T follicular helper cell (primary cell): ENCODE measurements around the gene FAM184A.
"Not testable (repeated sequence)": the region's sequence is repeated elsewhere in the genome, so short reads cannot be mapped to it uniquely, and the experiment has no call there.

Experiments used
- DNase-seq: peaks from one replicate; pipeline ENCODE4 v3.0.0-alpha.2; 2020; ENCODE audit warnings: low read depth
- total RNA-seq, 2 experiments: gene quantifications; one replicate each; lab custom pipeline; 2026; lab: John Stamatoyannopoulos, UW

Gene FAM184A
- 13.0 to 26.0 reads per million in 2 experiments for total RNA-seq

GRCh38 chr6:119078376-119079282 is at the start of gene FAM184A:
Gene FAM184A (minus strand): TSS chr6:119078664. CDS start chr6:119078299, 365 bp downstream.
- peak; percentile 74 for DNase-seq

DNA sequence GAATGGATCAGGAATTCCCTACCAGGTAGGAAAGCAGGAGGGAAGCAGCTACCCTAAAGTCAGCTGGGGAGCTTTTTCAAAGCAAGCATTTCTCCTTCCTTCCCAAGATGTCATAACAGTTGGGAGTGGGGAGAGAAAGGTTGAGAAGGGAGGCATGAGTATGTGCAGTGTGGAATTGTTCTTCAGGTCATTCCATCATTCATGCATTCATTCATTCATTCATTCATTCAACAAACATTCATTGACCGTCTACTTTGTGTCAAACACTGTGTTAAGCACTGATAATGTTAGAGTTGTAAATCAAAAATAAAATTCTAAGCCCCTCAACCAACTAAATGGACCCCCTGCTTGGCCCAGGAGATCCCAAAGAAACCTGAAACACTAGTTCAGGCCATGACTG is 49.2 kb upstream of the FAM184A start:
- no peak for DNase-seq

- DNase-seq, result no peak
These were observed 48.4 kb upstream of the FAM184A start for GRCh38 chr6:119126826-119127225.

GRCh38 chr6:119126140-119126539 is 47.7 kb upstream of the FAM184A start:
- DNase-seq, result no peak

GRCh38 chr6:119125576-119125975 is 47.1 kb upstream of the FAM184A start:
- no peak for DNase-seq

DNA sequence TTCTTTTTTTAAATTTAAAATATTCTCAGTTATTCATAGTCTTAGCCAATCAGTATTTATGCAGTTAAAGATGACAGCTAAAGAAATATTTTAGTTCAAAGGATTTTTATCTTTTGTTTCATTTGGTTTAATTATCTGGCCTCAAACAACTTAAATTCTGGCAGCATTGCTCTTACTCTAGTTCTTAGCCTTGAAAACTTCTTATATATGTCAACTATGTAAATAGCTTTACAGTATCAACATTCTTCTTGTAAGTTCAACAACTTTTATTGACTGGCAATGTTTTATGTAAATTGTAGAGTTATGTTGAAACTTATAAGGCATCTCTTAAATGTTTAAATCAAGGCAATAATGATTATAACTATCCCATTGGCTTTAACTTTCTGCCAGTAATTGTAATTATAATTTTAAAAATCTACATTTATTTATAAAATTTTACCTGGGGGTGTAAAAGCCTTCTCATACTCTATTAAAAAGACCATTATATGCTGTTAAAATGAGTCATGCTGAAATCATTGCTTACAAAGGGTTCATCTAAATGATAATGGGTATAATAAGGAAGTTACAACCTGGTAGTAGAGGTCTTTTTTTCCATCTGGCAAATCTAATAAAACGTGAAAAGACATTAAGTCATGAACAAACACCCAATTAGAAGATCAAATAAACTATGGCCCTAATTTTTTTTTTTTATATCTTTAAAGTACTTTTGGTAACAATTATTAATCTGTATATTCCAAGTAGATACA is 45.8 kb upstream of the FAM184A start:
- DNase-seq, result no peak

GRCh38 chr6:119122336-119122735 is 43.9 kb upstream of the FAM184A start:
- DNase-seq, result no peak

GRCh38 chr6:119121367-119121766 is 42.9 kb upstream of the FAM184A start:
- DNase-seq, result no peak

- no peak for DNase-seq
These were observed 41.5 kb upstream of the FAM184A start for GRCh38 chr6:119119989-119120388.

- not testable (repeated sequence) for DNase-seq
These were observed 40.6 kb upstream of the FAM184A start for GRCh38 chr6:119119062-119119461.

GRCh38 chr6:119116712-119117281 is 38.3 kb upstream of the FAM184A start:
- DNase-seq, result no peak

- no peak for DNase-seq
These were observed 35.5 kb upstream of the FAM184A start for GRCh38 chr6:119113961-119114360.

GRCh38 chr6:119112812-119113530 is 34.5 kb upstream of the FAM184A start:
- no peak for DNase-seq

GRCh38 chr6:119110601-119111548 is 32.4 kb upstream of the FAM184A start:
- peak; percentile 28 for DNase-seq

GRCh38 chr6:119109654-119110325 is 31.3 kb upstream of the FAM184A start:
- no peak for DNase-seq

- DNase-seq, result no peak
These were observed 29.6 kb upstream of the FAM184A start for GRCh38 chr6:119108076-119108475.

DNA sequence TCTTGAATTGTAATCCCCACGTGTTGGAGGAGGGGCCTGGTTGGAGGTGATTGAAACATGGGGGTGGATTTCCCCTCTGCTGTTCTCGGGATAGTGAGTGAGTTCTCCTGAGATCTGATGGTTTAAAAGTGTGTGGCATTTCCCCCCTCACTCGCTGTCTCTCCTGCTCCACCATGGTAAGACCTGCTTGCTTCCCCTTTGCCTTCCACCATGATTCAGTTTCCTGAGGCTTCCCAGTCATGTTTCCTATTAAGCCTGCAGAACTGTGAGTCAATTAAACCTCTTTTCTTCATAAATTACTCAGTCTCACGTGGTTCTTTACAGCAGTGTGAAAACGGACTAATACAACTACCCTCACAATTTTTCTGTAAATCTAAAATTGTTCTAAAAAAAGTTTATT is 26.8 kb upstream of the FAM184A start:
- DNase-seq, result no peak

DNA sequence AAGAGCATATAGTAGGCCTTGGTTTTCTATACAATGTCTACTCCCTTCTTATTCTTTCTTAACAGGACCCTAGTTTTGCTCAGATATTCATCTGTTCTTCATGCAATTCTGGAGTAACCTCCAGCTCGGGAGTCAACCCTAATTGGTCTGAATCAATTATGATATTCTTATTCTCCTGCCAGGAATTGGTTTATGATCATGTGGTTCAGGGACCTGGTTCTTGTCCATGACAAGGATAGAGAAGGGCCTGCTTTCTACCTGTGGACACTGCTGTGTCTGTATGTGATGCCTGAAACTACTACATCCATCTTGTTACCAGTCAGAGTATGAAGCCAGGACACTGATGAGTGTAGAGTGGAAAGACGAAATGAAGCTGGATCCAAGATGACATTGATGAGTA is 24.4 kb upstream of the FAM184A start:
- no peak for DNase-seq

GRCh38 chr6:119100115-119100514 is 21.7 kb upstream of the FAM184A start:
- no peak for DNase-seq

DNA sequence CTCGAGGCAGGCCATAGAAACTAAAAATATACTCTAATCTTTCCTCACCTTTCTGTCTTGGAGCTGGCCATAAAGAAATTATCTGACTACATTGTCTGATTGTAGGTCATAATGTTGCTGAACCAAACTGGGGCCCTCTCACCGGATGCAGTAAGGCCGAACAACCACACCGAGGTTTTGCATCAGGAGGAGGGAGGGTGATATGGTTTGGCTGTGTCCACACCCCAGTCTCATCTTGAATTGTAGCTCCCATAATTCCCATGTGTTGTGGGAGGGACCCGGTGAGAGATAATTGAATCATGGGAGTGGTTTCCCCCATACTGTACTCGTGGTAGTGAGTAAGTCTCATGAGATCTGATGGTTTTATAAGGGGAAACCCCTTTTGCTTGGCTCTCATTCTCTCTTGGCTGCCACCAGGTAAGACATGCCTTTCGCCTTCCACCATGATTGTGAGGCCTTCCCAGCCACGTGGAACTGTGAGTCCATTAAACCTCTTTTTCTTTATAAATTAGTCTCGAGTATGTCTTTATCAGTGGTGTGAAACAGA is 19.4 kb upstream of the FAM184A start:
- DNase-seq, result not testable (repeated sequence)
